GM12878 (cell line): Measurements from ENCODE around the gene CASK. TPM values are rescaled to one million over a fixed set of nuclear protein-coding genes. Genes with fewer than 3 reads are reported as not detected.

Experiments used
- ATAC-seq: fragments of 200-7000 bp; cut with Tn5 transposase; 3 replicates; pipeline ENCODE4 v1.9.1; 2020; ENCODE audit warnings: mild to moderate bottlenecking, moderate library complexity
- BruUV-seq: library from RNA; stranded (reverse); fragments of 400-500 nt; replicated peaks from 2 replicates; lab custom pipeline; 2021; lab: Mats Ljungman, UMichigan
- CTCF ChIA-PET: fragments of 300-600 bp; sonication (Branson Sonifier 250); formaldehyde crosslinking; extraction: SDS; loops from one replicate; lab custom pipeline; 2021; ENCODE audit warnings: inconsistent platforms; lab: Yijun Ruan, JAX
- POLR2A ChIA-PET: fragments of 350-600 bp; formaldehyde crosslinking; extraction: SDS; loops from one replicate; lab custom pipeline; 2021; ENCODE audit warnings: inconsistent platforms; lab: Charles Lee
- RAD21 ChIA-PET: fragments of 300-600 bp; sonication (Branson Sonifier 250); formaldehyde crosslinking; loops from one replicate; lab custom pipeline; 2023; ENCODE audit warnings: antibody characterized with exemption; ENCODE audit not compliant: unreplicated experiment; lab: Charles Lee
- SMC1A ChIA-PET: fragments of 300-600 bp; sonication (Branson Sonifier 250); formaldehyde crosslinking; loops from one replicate; lab custom pipeline; 2023; ENCODE audit not compliant: unreplicated experiment, uncharacterized antibody; lab: Charles Lee
- DNase-seq: peaks from one replicate; pipeline ENCODE4 v3.0.0-alpha.2; 2011; ENCODE audit warnings: low read depth, low spot score
- FAIRE-seq: peaks from 3 replicates; lab custom pipeline; 2011; peaks lifted over from hg19 to GRCh38; lab: Jason Lieb, UNC
- H2AFZ ChIP-seq: 2 replicates; pipeline ENCODE4 v1.6.0; 2011; ENCODE audit warnings: low read depth, low read length, control low read depth; ENCODE audit not compliant: control insufficient read depth
- H3K27ac ChIP-seq: 2 replicates; pipeline ENCODE4 v1.5.1; 2011; ENCODE audit warnings: control low read depth; ENCODE audit not compliant: control insufficient read depth, insufficient read depth
- H3K27me3 ChIP-seq, 2 experiments: replicated peaks in 1 of 2; 2 replicates each; pipeline versions ENCODE4 v1.6.0 to v1.6.1; 2011; ENCODE audit warnings: low read length in 1 of 2; ENCODE audit not compliant: control insufficient read depth in 2 of 2, insufficient read depth in 2 of 2
- H3K36me3 ChIP-seq, 2 experiments: 2 replicates each; pipeline ENCODE4 v1.5.1; 2011; ENCODE audit warnings: low read length in 1 of 2; ENCODE audit not compliant: control insufficient read depth in 2 of 2, insufficient read depth in 2 of 2
- H3K4me1 ChIP-seq: 2 replicates; pipeline ENCODE4 v1.6.1; 2011; ENCODE audit warnings: mild to moderate bottlenecking, low read length, moderate library complexity, mixed read lengths; ENCODE audit not compliant: control insufficient read depth, insufficient read depth
- H3K4me2 ChIP-seq: 2 replicates; pipeline ENCODE4 v1.6.0; 2011; ENCODE audit warnings: control low read depth; ENCODE audit not compliant: control insufficient read depth, insufficient read depth
- H3K4me3 ChIP-seq: fragments of 200-600 bp; sonication (generic); 2 replicates; pipeline ENCODE4 v1.5.1; 2016
- H3K79me2 ChIP-seq: 2 replicates; pipeline ENCODE4 v1.6.0; 2011; ENCODE audit warnings: low read length; ENCODE audit not compliant: control insufficient read depth, insufficient read depth
- H3K9ac ChIP-seq: 2 replicates; pipeline ENCODE4 v1.8.0; 2011; ENCODE audit warnings: low read length, control low read depth, mixed read lengths; ENCODE audit not compliant: control insufficient read depth, insufficient read depth
- H3K9me3 ChIP-seq: replicated peaks from 3 replicates; pipeline ENCODE4 v1.5.1; 2011; ENCODE audit warnings: mild to moderate bottlenecking, low read length; ENCODE audit not compliant: control insufficient read depth, insufficient read depth
- H4K20me1 ChIP-seq: 2 replicates; pipeline ENCODE4 v1.6.0; 2011; ENCODE audit not compliant: control insufficient read depth, insufficient read depth
- CEBPZ ChIP-seq: fragments of 150-350 bp; IDR thresholded peaks from 2 replicates; pipeline ENCODE4 v1.6.1; 2016; ENCODE audit warnings: low read depth, low read length
- SMAD5 ChIP-seq: IDR thresholded peaks from 2 replicates; pipeline ENCODE4 v1.6.1; 2016; ENCODE audit warnings: antibody characterized with exemption, low read depth
- WGBS: methylation state at CpG from one replicate; pipeline ENCODE4 v1.1.6; 2016; ENCODE audit warnings: low lambda C conversion rate; ENCODE audit not compliant: insufficient replicate concordance, insufficient coverage; ENCODE audit errors: missing lambda C conversion rate; 5-methylcytosine and 5-hydroxymethylcytosine counted together
- in situ Hi-C: fragments of 300-500 bp; cut with MboI; formaldehyde crosslinking; loops from 9 replicates; pipeline ENCODE4 v1.14.3; 2018; ENCODE audit warnings: mixed read lengths
- intact Hi-C: fragments of 100-400 bp; cut with micrococcal nuclease; formaldehyde crosslinking; loops from one replicate; pipeline ENCODE4 v1.14.2; 2022; ENCODE audit not compliant: unreplicated experiment
- polyA plus RNA-seq, 11 experiments: library from polyadenylated mRNA; depleted of rRNA in 4 of 11; unstranded in 6 of 11; stranded (reverse) in 5 of 11; fragments of >200 nt; fragmentation: Nextera tagmentation in 4 of 11; fragmentation: Illumina TruSeq in 1 of 11; extraction: Ambion mirVana in 4 of 11; extraction: Trizol in 1 of 11; gene quantifications; 1 replicate in 1 of 11; 2 replicates in 10 of 11; pipeline versions ENCODE4 v1.2.1 to v1.2.3, GENCODE V29; 2011 to 2016; ENCODE audit warnings: inconsistent platforms in 2 of 11, missing spikeins in 2 of 11, low read depth in 1 of 11
- total RNA-seq, 4 experiments: library from RNA; depleted of rRNA in 3 of 4; stranded (reverse); fragments of >200 nt in 3 of 4; fragmentation: Illumina TruSeq in 1 of 4; extraction: Trizol in 1 of 4; gene quantifications; 2 replicates each; pipeline versions ENCODE4 v1.2.1 to v1.2.3, GENCODE V29; 2013 to 2021

The CASK gene
- total and polyA plus RNA-seq, 10 of the 15 experiments (the other 5 are each of a cell fraction or from before 2014, with no cell fraction given) = 0.60 to 45.9 (median 4.8) TPM

GRCh38 chrX:41474726-41475100 is 448.6 kb downstream of the CASK start (continued):
- TF ChIP-seq CEBPZ = no peak

- no peak overlapping the region for H3K9ac ChIP-seq
- 88% methylated on average over 63 of the region's 91 CpGs for WGBS
- in situ Hi-C loops = no loop called here
- POLR2A ChIA-PET = no interaction called here
- ATAC-seq = no peak
- no peak overlapping the region for H3K4me2 ChIP-seq
- RAD21 ChIA-PET = no interaction called here
- FAIRE-seq = no peak
- SMC1A ChIA-PET = no interaction called here
- H3K36me3 ChIP-seq = no peaks in the 10 kb centered on the region
- H3K9me3 ChIP-seq = no peaks in the 10 kb centered on the region
- BruUV-seq = no TSS peak
- H3K27ac ChIP-seq = no peak overlapping the region
- H4K20me1 ChIP-seq = no peaks in the 10 kb centered on the region
- no peaks in the 10 kb centered on the region for H3K4me1 ChIP-seq
- no peak overlapping the region for H3K4me3 ChIP-seq
- CTCF ChIA-PET = no interaction called here
- H2AFZ ChIP-seq = no peak overlapping the region
- intact Hi-C loops = no loop called here
- H3K27me3 ChIP-seq = no peaks in the 10 kb centered on the region; a peak in 1 of 4 replicates
- DNase-seq = no peak
- H3K79me2 ChIP-seq = no peaks in the 10 kb centered on the region
- no peak for TF ChIP-seq SMAD5
- TF ChIP-seq, all 136 proteins: peak for 0
These were observed 449.2 kb downstream of the CASK start for GRCh38 chrX:41473936-41474725.
